Kidney (tissue), 14 donors: ENCODE measurements around the gene SNTN. TPM values are rescaled to one million over a fixed set of nuclear protein-coding genes. Genes with fewer than 3 reads are reported as not detected.

ENCODE experiments used
- DNase-seq, 5 donors: peaks; one replicate each; pipeline ENCODE4 v3.0.0-alpha.2; 2013 to 2020
- FAIRE-seq: peaks from 2 replicates; lab custom pipeline; 2012; peaks lifted over from hg19 to GRCh38; lab: Jason Lieb, UNC
- H3K27ac ChIP-seq, 2 donors: one replicate each; pipeline ENCODE4 v1.7.0; 2013; ENCODE audit warnings: low read depth in 2 of 2, low read length in 2 of 2, inconsistent platforms in 1 of 2
- H3K27me3 ChIP-seq: one replicate; pipeline ENCODE4 v1.7.1; 2013; ENCODE audit warnings: low read length, inconsistent platforms; ENCODE audit not compliant: control insufficient read depth, insufficient read depth
- H3K36me3 ChIP-seq, 3 donors: one replicate each; pipeline versions ENCODE4 v1.7.0 to v1.7.1; 2013; ENCODE audit warnings: low read length in 3 of 3, control low read depth in 1 of 3, inconsistent platforms in 1 of 3; ENCODE audit not compliant: insufficient read depth in 3 of 3, control insufficient read depth in 2 of 3
- H3K4me1 ChIP-seq, 3 donors: one replicate each; pipeline versions ENCODE4 v1.7.0 to v1.7.1; 2013; ENCODE audit warnings: low read length in 3 of 3, inconsistent platforms in 1 of 3, low read depth in 1 of 3; ENCODE audit not compliant: control insufficient read depth in 2 of 3, insufficient read depth in 2 of 3
- H3K4me3 ChIP-seq, 3 donors: one replicate each; pipeline versions ENCODE4 v1.7.0 to v1.8.1; 2013; ENCODE audit warnings: low read length in 3 of 3, control low read depth in 1 of 3, inconsistent platforms in 1 of 3
- H3K9ac ChIP-seq, 3 donors: one replicate each; pipeline versions ENCODE4 v1.7.0 to v1.7.1; 2013; ENCODE audit warnings: low read length in 3 of 3, control low read depth in 1 of 3, inconsistent platforms in 1 of 3
- H3K9me3 ChIP-seq, 3 donors: one replicate each; pipeline versions ENCODE4 v1.7.0 to v1.7.1; 2013; ENCODE audit warnings: low read length in 3 of 3, control low read depth in 1 of 3, inconsistent platforms in 1 of 3; ENCODE audit not compliant: control insufficient read depth in 2 of 3, insufficient read depth in 1 of 3
- CTCF ChIP-seq: IDR thresholded peaks from 3 replicates; pipeline ENCODE4 v1.5.1; 2012; ENCODE audit warnings: mild to moderate bottlenecking, moderate library complexity, borderline replicate concordance; ENCODE audit not compliant: insufficient read depth; ENCODE audit errors: extremely low read depth
- intact Hi-C: fragments of 100-400 bp; cut with DNase I; formaldehyde crosslinking; loops from one replicate; pipeline ENCODE4 v1.11.1; 2022
- polyA plus RNA-seq: library from polyadenylated mRNA; stranded (reverse); fragments of 350-450 nt; fragmentation: Illumina TruSeq; extraction: RNeasy Lipid Tissue Mini Kit (QIAGEN cat#74804); gene quantifications from one replicate; pipeline ENCODE4 v1.2.3, GENCODE V29; 2014; ENCODE audit warnings: low read depth, low replicate concordance; ENCODE audit not compliant: insufficient read depth
- total RNA-seq: library from RNA; stranded (reverse); fragmentation: NEBNext Ultra II Directional; extraction: Animal tissue kit (Norgen Biotek cat#: 25700); gene quantifications from one replicate; pipeline ENCODE4 v1.2.1, GENCODE V29; 2021
- donor health status: control.
- donor health status: control.
- donor health status: control.
- donor health status: control.
- donor health status: control.
- donor health status: DM: yes; HTN: yes; CAD: no.
- donor health status: Normal renal cell carcinoma (clear cell type).

Gene SNTN
- total and polyA plus RNA-seq, 2 donors from 2014 or later = not detected

DNA sequence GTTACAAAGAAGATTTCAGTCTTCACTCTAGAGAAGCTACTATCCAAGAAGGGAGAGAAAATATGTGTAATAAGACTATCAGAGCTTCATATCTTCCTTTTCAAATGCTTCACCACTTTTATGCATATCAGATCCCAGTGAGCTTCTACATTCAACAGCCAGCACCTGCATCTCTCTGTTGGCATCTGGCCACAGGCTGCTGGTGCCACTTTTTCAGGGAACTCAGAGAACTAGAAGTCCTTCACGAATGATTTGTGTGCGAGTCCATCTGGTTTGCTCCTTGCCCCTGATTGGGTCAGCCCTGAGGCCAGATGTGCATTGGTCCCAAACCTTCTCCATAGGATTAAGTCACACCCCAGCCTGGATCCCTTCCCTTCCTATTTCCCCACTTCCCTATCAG lies 22.1 kb downstream of the SNTN start:
- no peaks in the 10 kb centered on the region for H3K36me3 ChIP-seq
- intact Hi-C loops = no loop called here
- no peak for DNase-seq
- H3K27ac ChIP-seq = no peak overlapping the region
- no peak for FAIRE-seq
- H3K27me3 ChIP-seq = no peaks in the 10 kb centered on the region
- H3K9me3 ChIP-seq = no peaks in the 10 kb centered on the region
- no peak overlapping the region for H3K9ac ChIP-seq
- TF ChIP-seq CTCF = no peak
- H3K4me3 ChIP-seq = no peak overlapping the region
- H3K4me1 ChIP-seq = no peaks in the 10 kb centered on the region

DNA sequence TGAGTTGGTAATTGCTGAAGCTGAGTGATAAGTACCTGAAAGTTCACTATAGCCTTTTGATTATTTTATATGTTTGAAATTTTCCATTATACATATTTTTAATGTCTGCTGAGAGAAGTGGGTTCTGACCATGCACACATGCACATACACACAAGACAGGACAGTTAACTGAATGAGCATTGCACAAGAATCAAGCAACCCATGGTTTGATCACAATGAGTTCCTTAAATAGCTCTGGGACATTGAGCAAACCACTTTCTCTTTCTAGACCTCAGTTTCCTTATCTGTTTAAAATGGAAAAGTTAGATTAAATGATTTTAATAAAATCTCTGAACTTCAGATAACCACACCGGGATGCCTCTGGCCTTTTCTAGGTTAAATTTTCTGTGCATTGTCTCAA lies 26.7 kb downstream of the SNTN start:
- Histone ChIP-seq H3K9ac (no peak overlapping the region), H3K4me1 (no peaks in the 10 kb centered on the region), H3K36me3 (no peaks in the 10 kb centered on the region), H3K27ac (no peak overlapping the region), H3K27me3 (no peaks in the 10 kb centered on the region), H3K9me3 (no peaks in the 10 kb centered on the region), H3K4me3 (no peak overlapping the region)
- DNase-seq = no peak
- no peak for TF ChIP-seq CTCF
- intact Hi-C loops = no loop called here
- FAIRE-seq = no peak

GRCh38 chr3:63684081-63684480 lies 31.6 kb downstream of the SNTN start:
- no peak for FAIRE-seq
- TF ChIP-seq CTCF = no peak
- intact Hi-C loops = no loop called here
- no peak overlapping the region for H3K9ac ChIP-seq
- DNase-seq = no peak
- H3K36me3 ChIP-seq = no peaks in the 10 kb centered on the region
- no peak overlapping the region for H3K4me3 ChIP-seq
- H3K4me1 ChIP-seq = no peaks in the 10 kb centered on the region
- no peak overlapping the region for H3K27ac ChIP-seq
- H3K27me3 ChIP-seq = no peaks in the 10 kb centered on the region
- no peaks in the 10 kb centered on the region for H3K9me3 ChIP-seq

DNA sequence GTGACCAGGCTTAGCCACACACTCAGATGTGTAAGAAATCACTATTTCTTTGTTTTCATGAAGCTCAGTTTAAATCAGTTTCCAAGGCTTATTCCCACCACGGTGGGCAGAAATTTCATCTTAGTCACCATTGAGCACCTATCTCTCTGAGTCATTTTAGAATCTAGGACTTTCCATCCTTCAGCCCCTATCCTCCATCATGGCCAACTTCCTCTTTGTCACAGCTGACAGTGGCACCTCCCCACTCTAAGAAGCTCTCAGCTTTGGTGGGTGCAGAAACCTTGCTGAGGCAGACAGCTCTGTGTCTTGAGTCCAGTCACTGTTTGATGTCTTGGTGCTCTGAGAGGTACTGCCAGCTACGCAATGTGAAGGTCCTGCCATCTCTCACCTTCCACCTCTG lies 32.9 kb downstream of the SNTN start:
- no peak overlapping the region for H3K9ac ChIP-seq
- H3K36me3 ChIP-seq = no peaks in the 10 kb centered on the region
- FAIRE-seq (no peak), DNase-seq (no peak)
- no peak overlapping the region for H3K27ac ChIP-seq
- intact Hi-C loops = no loop called here
- no peak overlapping the region for H3K4me3 ChIP-seq
- H3K27me3 ChIP-seq = no peaks in the 10 kb centered on the region
- H3K9me3 ChIP-seq = no peaks in the 10 kb centered on the region
- TF ChIP-seq CTCF = no peak
- H3K4me1 ChIP-seq = no peaks in the 10 kb centered on the region
